NB4 (cell line): ENCODE results near the gene CLEC4M.
A peak's percentile ranks its signal among the peaks of the same experiment; 100 is the strongest.

ENCODE experiments used
- DNase-seq: peaks from one replicate; pipeline ENCODE4 v3.0.0; 2010; ENCODE audit warnings: low read depth
- H3K4me3 ChIP-seq: one replicate; pipeline ENCODE4 v1.5.1; 2011; ENCODE audit warnings: mild to moderate bottlenecking, low read depth, low read length, moderate library complexity
- CTCF ChIP-seq: IDR thresholded peaks from one replicate; pipeline ENCODE4 v1.5.1; 2012; ENCODE audit warnings: low read depth, low read length
- MAX ChIP-seq: IDR thresholded peaks from 2 replicates; pipeline ENCODE4 v1.6.1; 2011; ENCODE audit warnings: low read depth, low read length
- MYC ChIP-seq: IDR thresholded peaks from 2 replicates; pipeline ENCODE4 v1.6.1; 2011; ENCODE audit warnings: low read depth, low read length
- POLR2A ChIP-seq: IDR thresholded peaks from 2 replicates; pipeline ENCODE4 v1.6.1; 2011; ENCODE audit warnings: mild to moderate bottlenecking; ENCODE audit not compliant: insufficient read length; ENCODE audit errors: extremely low read depth

Gene CLEC4M

GRCh38 chr19:7731615-7732014 is 31.4 kb upstream of the CLEC4M start:
- H3K4me3 ChIP-seq, result no peak overlapping the region
- no peak for TF ChIP-seq MAX
- DNase-seq, result no peak

- no peak for DNase-seq
- TF ChIP-seq CTCF, result no peak
- no peak for TF ChIP-seq MYC
- no peak for TF ChIP-seq POLR2A
- TF ChIP-seq MAX, result no peak
- no peak within 1 kb of the TSS for H3K4me3 ChIP-seq
These were observed 31.0 kb upstream of the CLEC4M start, which contains the start of gene CLEC4G for GRCh38 chr19:7732045-7732444. TSS of gene CLEC4G (minus strand) at chr19:7732110. CDS start at chr19:7732102, 8 bp downstream.

- DNase-seq, result no peak
- TF ChIP-seq MYC (no peak), CTCF (no peak), MAX (no peak), POLR2A (no peak)
- H3K4me3 ChIP-seq, result no peak overlapping the region
These were observed 29.7 kb upstream of the CLEC4M start for GRCh38 chr19:7733376-7733775.

- peak; percentile 67 for DNase-seq
- TF ChIP-seq MAX, result no peak
- no peak for TF ChIP-seq POLR2A
- TF ChIP-seq MYC, result no peak
- no peak for TF ChIP-seq CTCF
These were observed 28.5 kb upstream of the CLEC4M start for GRCh38 chr19:7734220-7735203.

GRCh38 chr19:7736148-7736547 is 26.9 kb upstream of the CLEC4M start:
- no peak for DNase-seq
- no peak overlapping the region for H3K4me3 ChIP-seq
- TF ChIP-seq MYC (no peak), CTCF (no peak), MAX (no peak), POLR2A (no peak)

More at GRCh38 chr19:7734220-7735203, 28.5 kb upstream of the CLEC4M start:
- no peak overlapping the region for H3K4me3 ChIP-seq

GRCh38 chr19:7737215-7737614 is 25.8 kb upstream of the CLEC4M start:
- DNase-seq, result no peak

More at GRCh38 chr19:7737215-7737614, 25.8 kb upstream of the CLEC4M start:
- TF ChIP-seq POLR2A (no peak), MAX (no peak), MYC (no peak), CTCF (no peak)
- H3K4me3 ChIP-seq, result no peak overlapping the region
